Effector memory CD8-positive, alpha-beta T cell (primary cell): ENCODE data around the gene DAGLB.
"Not testable (repeated sequence)": the region's sequence is repeated elsewhere in the genome, so short reads cannot be mapped to it uniquely, and the experiment has no call there.

Source experiments
- ATAC-seq: fragments of 150-1000 bp; cut with Tn5 transposase; replicated peaks from 2 replicates; pipeline ENCODE4 v1.10.0; 2021; ENCODE audit warnings: mild to moderate bottlenecking, moderate library complexity
- DNase-seq, 3 experiments: peaks; one replicate each; pipeline ENCODE4 v3.0.0; 2021
- H3K27ac Mint-ChIP-seq, 2 donors: one replicate each; pipeline ENCODE4 v1.8.0; 2022; ENCODE audit warnings: mild to moderate bottlenecking in 2 of 2, mixed read lengths in 2 of 2, moderate library complexity in 2 of 2
- H3K27me3 Mint-ChIP-seq, 2 donors: one replicate each; pipeline ENCODE4 v1.8.0; 2022; ENCODE audit warnings: mixed read lengths in 2 of 2
- H3K36me3 Mint-ChIP-seq: one replicate; pipeline ENCODE4 v1.8.0; 2022; ENCODE audit warnings: mild to moderate bottlenecking, moderate library complexity, mixed read lengths; ENCODE audit not compliant: insufficient read depth
- H3K4me1 Mint-ChIP-seq, 2 donors: one replicate each; pipeline ENCODE4 v1.8.0; 2022; ENCODE audit warnings: low read depth in 2 of 2, mixed read lengths in 2 of 2
- H3K4me3 Mint-ChIP-seq, 2 donors: one replicate each; pipeline ENCODE4 v1.8.0; 2022; ENCODE audit warnings: mild to moderate bottlenecking in 2 of 2, mixed read lengths in 2 of 2, moderate library complexity in 2 of 2
- H3K9me3 Mint-ChIP-seq, 2 donors: one replicate each; pipeline ENCODE4 v1.8.0; 2022; ENCODE audit warnings: mixed read lengths in 2 of 2

Gene DAGLB

DNA sequence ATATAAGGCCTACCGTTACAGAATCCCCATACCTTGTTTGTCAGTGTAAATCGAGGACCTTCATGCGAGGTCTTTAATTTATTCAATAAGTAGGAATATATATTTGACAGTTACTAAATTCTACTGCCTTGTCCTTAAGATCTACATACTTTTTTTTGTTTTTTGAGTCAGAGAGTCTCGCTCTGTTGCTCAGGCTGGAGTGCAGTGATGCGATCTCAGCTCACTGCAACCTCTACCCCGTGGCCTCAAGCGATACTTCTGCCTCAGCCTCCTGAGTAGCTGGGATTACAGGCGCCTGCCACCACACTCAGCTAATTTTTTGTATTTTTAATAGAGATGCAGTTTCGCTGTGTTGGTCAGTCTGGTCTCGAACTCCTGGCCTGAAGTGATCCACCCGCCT, 65.9 kb downstream of the DAGLB start:
- Mint-ChIP-seq H3K36me3 (peaks cover 34% of the 10 kb centered on the region), H3K4me1 (peaks cover 60 to 77% of the 10 kb centered on the region in 2 donors), H3K4me3 (peak overlapping the region; percentile 20 to 56), H3K27ac (peak overlapping the region in 1 of 2 donors; percentile 90)
- not testable (repeated sequence) for ATAC-seq, H3K9me3 Mint-ChIP-seq, DNase-seq, H3K27me3 Mint-ChIP-seq

DNA sequence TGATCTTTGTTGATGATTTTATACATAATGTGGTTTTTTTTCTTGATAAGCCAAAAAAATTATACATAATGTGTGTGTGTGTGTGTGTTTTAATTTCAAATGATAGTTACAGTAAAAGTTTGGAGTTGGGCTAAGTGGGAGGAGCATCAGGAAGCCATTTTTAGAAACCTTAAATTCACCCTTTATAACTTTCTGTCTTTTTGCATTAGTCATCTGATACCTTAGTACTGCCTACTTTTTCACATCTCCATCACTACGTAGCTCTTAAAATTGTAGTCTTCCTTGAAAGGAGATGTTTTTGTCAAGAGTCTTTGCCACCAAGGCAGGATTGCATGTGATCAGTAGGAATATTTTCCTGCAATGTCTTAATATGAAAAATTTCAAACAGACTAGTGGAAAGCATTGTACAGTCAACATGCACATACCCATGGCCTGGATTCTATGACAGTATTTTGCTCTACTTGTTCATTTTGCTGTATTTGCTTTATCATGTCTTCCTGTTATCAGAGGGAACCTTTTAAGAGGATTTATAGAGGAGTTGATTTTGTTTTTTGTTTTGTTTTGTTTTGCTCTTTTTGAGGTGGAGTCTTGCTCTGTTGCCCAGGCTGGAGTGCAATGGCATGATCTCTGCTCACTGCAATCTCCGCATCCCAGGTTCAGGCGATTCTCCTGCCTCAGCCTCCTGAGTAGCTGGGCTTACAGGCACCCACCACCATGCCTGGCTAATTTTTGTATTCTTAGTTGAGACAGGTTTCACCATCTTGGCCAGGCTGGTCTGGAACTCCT, 67.3 kb downstream of the DAGLB start:
- H3K4me3 Mint-ChIP-seq: peak overlapping the region; percentile 25 to 34
- H3K36me3 Mint-ChIP-seq: peaks cover 38% of the 10 kb centered on the region
- H3K4me1 Mint-ChIP-seq: peaks cover 59 to 76% of the 10 kb centered on the region in 2 donors
- H3K27ac Mint-ChIP-seq: peak overlapping the region; percentile 88 to 90
- ATAC-seq: no peak
- DNase-seq: no peak
- no peaks in the 10 kb centered on the region for H3K27me3 Mint-ChIP-seq
- H3K9me3 Mint-ChIP-seq: no peaks in the 10 kb centered on the region

DNA sequence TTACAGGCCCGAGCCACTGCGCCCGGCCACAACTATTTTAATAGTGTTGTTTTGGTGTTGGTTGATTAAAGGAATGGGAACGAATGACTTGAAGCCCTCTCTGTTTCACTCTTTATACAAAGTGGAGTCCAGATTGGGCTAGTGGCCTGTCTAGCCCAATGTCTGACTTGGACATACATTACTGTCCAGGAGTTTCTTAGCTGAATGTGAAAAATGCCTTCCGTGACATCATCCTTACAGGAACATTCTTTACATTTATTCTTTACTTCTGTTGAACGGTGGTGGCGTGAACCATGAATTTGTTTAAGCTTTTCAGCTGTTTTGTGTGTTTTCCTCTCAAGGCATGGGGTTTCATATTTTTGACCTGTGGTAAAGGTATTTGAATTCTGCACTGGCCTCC, 67.9 kb downstream of the DAGLB start:
- H3K36me3 Mint-ChIP-seq: peaks cover 44% of the 10 kb centered on the region
- ATAC-seq (no peak), DNase-seq (no peak)
- H3K4me3 Mint-ChIP-seq: peak overlapping the region; percentile 25 to 34
- no peaks in the 10 kb centered on the region for H3K9me3 Mint-ChIP-seq
- H3K27ac Mint-ChIP-seq: peak overlapping the region; percentile 88 to 90
- no peaks in the 10 kb centered on the region for H3K27me3 Mint-ChIP-seq
- peaks cover 55 to 72% of the 10 kb centered on the region in 2 donors for H3K4me1 Mint-ChIP-seq

DNA sequence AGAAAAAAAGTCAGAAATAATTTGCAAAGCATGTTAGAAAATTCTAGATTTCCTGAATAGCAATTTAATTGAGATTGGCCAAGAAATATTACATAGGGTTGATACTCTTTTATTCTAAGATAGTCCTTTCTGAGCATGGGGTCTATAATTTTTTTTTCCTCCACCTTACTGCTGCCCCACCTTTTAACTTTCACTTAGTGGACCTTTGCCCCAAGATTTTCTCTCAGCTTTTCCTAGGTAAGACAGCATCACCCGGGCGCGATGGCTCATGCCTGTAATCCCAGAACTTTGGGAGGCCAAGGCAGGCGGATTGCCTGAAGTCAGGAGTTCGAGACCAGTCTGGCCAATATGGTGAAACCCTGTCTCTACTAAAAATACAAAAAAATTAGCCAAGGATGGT, 69.2 kb downstream of the DAGLB start:
- not testable (repeated sequence) for DNase-seq, H3K9me3 Mint-ChIP-seq, H3K27me3 Mint-ChIP-seq, H3K4me3 Mint-ChIP-seq, ATAC-seq
- Mint-ChIP-seq H3K27ac (peak overlapping the region in 1 of 2 donors; percentile 65), H3K36me3 (peaks cover 52% of the 10 kb centered on the region), H3K4me1 (peaks cover 53 to 69% of the 10 kb centered on the region in 2 donors)

DNA sequence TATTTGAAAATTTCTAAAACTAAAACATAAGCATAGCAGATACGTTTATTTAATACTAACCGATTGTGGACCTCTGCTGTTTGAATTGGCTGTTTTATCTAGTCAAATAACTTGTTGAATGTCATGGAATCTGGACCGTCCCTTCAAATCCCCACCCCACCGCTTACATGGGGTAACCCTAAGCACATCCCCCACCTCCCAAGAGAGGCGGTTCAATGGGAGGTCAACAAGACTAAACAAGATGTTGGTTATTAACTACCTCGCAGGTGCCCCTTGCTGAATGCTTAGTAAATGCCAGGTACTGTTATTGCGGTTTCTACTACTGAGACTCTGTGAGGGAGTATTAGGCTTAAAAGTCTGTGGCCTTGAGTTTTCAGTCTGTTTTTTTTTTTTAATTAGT, 70.9 kb downstream of the DAGLB start:
- Mint-ChIP-seq H3K27ac (peak overlapping the region; percentile 70 to 93), H3K4me3 (peak overlapping the region; percentile 90 to 92), H3K27me3 (no peaks in the 10 kb centered on the region), H3K36me3 (peaks cover 51% of the 10 kb centered on the region), H3K9me3 (no peaks in the 10 kb centered on the region), H3K4me1 (peaks cover 41 to 52% of the 10 kb centered on the region in 2 donors)
- DNase-seq (no peak), ATAC-seq (no peak)

DNA sequence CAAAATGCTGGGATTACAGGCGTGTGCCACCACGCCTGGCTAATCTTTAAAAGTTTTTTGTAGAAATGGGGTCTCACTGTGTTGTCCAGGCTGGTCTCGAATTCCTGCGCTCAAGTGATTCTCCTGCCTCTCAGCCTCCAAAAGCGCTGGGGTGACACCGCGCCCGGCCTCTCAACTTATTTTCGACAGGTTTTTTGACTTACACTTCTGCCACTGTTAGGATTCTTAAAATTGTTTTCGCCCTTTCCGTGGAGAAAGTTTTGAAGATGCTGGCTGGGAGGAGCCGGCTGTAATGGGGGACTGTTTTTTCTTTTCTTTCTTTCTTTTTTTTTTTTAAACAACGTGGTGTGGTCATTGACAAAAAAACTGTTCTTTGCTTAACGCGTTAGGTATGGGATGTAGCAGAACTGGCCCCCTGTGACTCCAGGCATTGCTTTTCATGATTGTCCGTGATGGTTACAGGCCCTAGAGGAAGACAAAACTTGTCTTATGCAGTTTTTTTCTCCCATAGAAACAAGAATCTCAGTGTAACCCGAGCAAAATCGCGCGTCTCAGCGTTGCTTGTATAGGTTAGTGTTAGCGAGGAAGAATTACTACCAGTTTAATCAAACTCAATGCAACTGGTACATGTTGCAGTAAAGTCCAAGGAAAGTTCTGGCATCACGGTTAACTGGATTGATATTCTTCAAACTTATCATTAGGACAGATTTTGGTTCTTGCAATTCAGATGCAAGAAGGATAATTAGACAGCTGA, 72.2 kb downstream of the DAGLB start:
- H3K27me3 Mint-ChIP-seq: no peaks in the 10 kb centered on the region
- DNase-seq (peak; percentile 14 to 21 (median 16)), ATAC-seq (peak; percentile 16)
- H3K9me3 Mint-ChIP-seq: no peaks in the 10 kb centered on the region
- peaks cover 32 to 39% of the 10 kb centered on the region in 2 donors for H3K4me1 Mint-ChIP-seq
- H3K27ac Mint-ChIP-seq: peak overlapping the region; percentile 89 to 93
- H3K36me3 Mint-ChIP-seq: peaks cover 46% of the 10 kb centered on the region
- peak overlapping the region; percentile 90 to 92 for H3K4me3 Mint-ChIP-seq

DNA sequence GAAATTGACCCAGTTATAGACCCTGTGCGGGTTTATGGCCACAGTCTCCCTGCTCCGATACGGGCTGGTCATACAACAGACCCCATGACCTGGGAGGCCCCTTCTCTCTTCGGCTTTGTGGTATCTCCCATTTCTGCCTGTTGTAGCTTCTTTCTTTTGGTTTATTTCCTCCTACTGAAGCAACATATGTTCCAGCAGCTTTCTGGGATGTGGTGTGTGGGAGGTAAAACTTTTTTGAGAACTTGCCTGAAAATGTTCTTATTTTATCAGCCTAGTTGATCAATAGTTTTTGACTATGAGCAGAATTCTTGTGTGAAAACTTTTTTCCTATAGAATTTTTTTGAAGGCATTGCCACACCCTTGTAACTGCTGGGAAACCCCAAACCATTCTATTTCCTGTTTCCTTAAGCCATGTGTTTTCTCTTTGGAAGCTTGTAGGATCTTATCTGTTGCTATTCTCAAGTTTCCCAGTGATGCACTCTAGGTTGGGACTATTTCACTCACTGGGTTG, 80.0 kb downstream of the DAGLB start:
- H3K36me3 Mint-ChIP-seq: no peaks in the 10 kb centered on the region
- no peak for ATAC-seq
- peaks cover 0 to 1% of the 10 kb centered on the region in 2 donors for H3K4me1 Mint-ChIP-seq
- H3K9me3 Mint-ChIP-seq: no peaks in the 10 kb centered on the region
- no peak overlapping the region for H3K27ac Mint-ChIP-seq
- no peaks in the 10 kb centered on the region for H3K27me3 Mint-ChIP-seq
- H3K4me3 Mint-ChIP-seq: no peak overlapping the region
- no peak for DNase-seq

DNA sequence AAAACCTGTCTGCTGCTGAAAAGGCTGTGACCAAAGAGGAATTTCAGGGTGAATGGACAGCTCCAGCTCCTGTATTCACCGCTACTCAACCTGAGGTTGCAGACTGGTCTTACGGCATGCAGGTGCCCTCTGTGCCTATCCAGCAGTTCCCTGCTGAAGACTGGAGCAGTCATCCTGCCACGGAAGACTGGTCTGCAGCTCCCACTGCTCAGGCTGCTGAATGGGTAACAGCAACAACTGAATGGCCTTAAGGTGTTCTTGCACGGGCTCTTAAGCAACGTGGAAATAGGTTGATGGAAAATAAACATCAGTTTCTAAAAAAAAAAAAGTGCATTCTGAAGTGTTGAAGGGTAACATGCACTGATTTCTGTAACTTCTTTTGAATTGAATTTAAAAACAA, 82.3 kb downstream of the DAGLB start:
- H3K27ac Mint-ChIP-seq: no peak overlapping the region
- ATAC-seq (no peak), DNase-seq (no peak)
- peaks cover 0 to 5% of the 10 kb centered on the region in 2 donors for H3K27me3 Mint-ChIP-seq
- H3K4me3 Mint-ChIP-seq: no peak overlapping the region
- no peaks in the 10 kb centered on the region for H3K36me3 Mint-ChIP-seq
- H3K9me3 Mint-ChIP-seq: no peaks in the 10 kb centered on the region
- H3K4me1 Mint-ChIP-seq: peaks cover 0 to 1% of the 10 kb centered on the region in 2 donors

DNA sequence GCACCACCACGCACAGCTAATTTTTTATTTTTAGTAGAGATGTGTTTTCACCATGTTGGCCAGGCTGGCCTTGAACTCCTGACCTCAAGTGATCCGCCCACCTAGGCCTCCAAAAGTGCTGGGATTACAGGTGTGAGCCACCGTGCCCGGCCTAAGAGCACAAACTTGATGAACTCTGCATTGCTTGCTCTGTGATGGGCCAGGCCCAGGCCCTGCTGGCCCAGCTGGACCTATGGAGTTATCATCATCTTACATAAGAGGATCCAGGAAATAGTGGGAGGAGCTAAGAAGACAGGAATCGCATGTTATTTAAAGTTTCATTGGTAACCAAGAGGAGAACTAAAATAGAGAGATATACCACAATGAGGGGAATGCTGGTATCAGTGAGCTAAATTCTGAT, 86.9 kb downstream of the DAGLB start:
- ATAC-seq: no peak
- Mint-ChIP-seq H3K27me3 (peaks cover 0 to 5% of the 10 kb centered on the region in 2 donors), H3K27ac (no peak overlapping the region), H3K4me1 (no peaks in the 10 kb centered on the region), H3K9me3 (no peaks in the 10 kb centered on the region), H3K36me3 (no peaks in the 10 kb centered on the region), H3K4me3 (no peak overlapping the region)
- DNase-seq: no peak

DNA sequence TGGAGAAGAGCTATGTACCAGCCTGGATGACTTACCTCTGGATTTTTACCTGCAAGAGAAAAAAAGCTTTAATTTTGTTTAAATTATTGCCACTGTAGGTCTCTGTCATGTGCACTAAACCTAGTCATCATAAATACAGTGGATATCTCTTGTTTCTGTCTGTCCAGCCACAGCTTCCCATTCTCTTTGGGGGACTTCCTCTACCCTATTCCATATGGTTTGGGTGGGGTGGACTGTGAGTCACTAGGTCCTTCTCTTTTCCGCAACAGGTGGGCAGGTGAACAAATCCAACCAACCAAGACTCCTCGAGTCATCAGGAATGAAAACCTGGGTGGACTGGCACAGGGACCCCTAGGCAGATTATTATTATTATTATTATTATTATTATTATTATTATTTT, 88.0 kb downstream of the DAGLB start:
- ATAC-seq: no peak
- Mint-ChIP-seq H3K27me3 (peaks cover 0 to 5% of the 10 kb centered on the region in 2 donors), H3K4me1 (no peaks in the 10 kb centered on the region), H3K27ac (no peak overlapping the region), H3K9me3 (no peaks in the 10 kb centered on the region), H3K4me3 (no peak overlapping the region), H3K36me3 (no peaks in the 10 kb centered on the region)
- DNase-seq: no peak
